OCI-LY7 (cell line): Measurements from ENCODE around the gene SUGP2. TPM values are rescaled to one million over a fixed set of nuclear protein-coding genes. Genes with fewer than 3 reads are reported as not detected.

Source experiments
- BruUV-seq: library from RNA; stranded (reverse); fragments of 400-500 nt; replicated peaks from 2 replicates; lab custom pipeline; 2021; lab: Mats Ljungman, UMichigan
- CTCF ChIA-PET: fragments of 300-600 bp; sonication (Branson Sonifier 250); formaldehyde crosslinking; loops from one replicate; lab custom pipeline; 2022; ENCODE audit warnings: antibody characterized with exemption; ENCODE audit not compliant: unreplicated experiment; lab: Charles Lee
- POLR2A ChIA-PET: fragments of 300-600 bp; sonication (Branson Sonifier 250); formaldehyde crosslinking; loops from one replicate; lab custom pipeline; 2022; ENCODE audit warnings: antibody characterized with exemption; lab: Charles Lee
- DNase-seq: peaks from one replicate; pipeline ENCODE4 v3.0.0-alpha.2; 2015; ENCODE audit warnings: low spot score
- H2AFZ ChIP-seq: fragments of 200-600 bp; sonication (generic), shearing (Covaris generic); 2 replicates; pipeline ENCODE4 v1.6.1; 2014; ENCODE audit warnings: mild to moderate bottlenecking, antibody characterized with exemption, low read length, moderate library complexity
- H3K27ac ChIP-seq: fragments of 200-600 bp; sonication (generic); 2 replicates; pipeline ENCODE4 v1.5.1; 2014; ENCODE audit warnings: mixed run types, low read depth, mild to moderate bottlenecking, moderate library complexity, low read length, inconsistent platforms; ENCODE audit not compliant: poor library complexity, severe bottlenecking
- H3K36me3 ChIP-seq: fragments of 200-600 bp; sonication (generic); 2 replicates; pipeline ENCODE4 v1.6.1; 2014; ENCODE audit warnings: mild to moderate bottlenecking, antibody characterized with exemption, low read length, moderate library complexity, mixed read lengths; ENCODE audit not compliant: insufficient read depth
- H3K4me1 ChIP-seq: fragments of 200-600 bp; sonication (generic); 2 replicates; pipeline ENCODE4 v1.5.1; 2014; ENCODE audit warnings: mild to moderate bottlenecking, low read length; ENCODE audit not compliant: insufficient read depth, poor library complexity, severe bottlenecking
- H3K4me2 ChIP-seq: fragments of 200-600 bp; sonication (generic); 2 replicates; pipeline ENCODE4 v1.6.1; 2014; ENCODE audit warnings: mild to moderate bottlenecking, low read length
- H3K4me3 ChIP-seq: fragments of 200-600 bp; sonication (generic); 2 replicates; pipeline ENCODE4 v1.5.1; 2014; ENCODE audit warnings: mild to moderate bottlenecking, low read depth, low read length; ENCODE audit not compliant: poor library complexity, severe bottlenecking
- H3K79me2 ChIP-seq: fragments of 200-600 bp; sonication (generic); 2 replicates; pipeline ENCODE4 v1.6.1; 2016; ENCODE audit warnings: low read depth, mild to moderate bottlenecking, low read length, moderate library complexity, mixed read lengths; ENCODE audit not compliant: insufficient read depth
- H3K9me2 ChIP-seq: fragments of 200-600 bp; sonication (generic); 2 replicates; pipeline ENCODE4 v1.6.1; 2016; ENCODE audit warnings: mild to moderate bottlenecking, low read length, mixed read lengths; ENCODE audit not compliant: insufficient read depth
- H3K9me3 ChIP-seq: fragments of 200-600 bp; sonication (generic); 2 replicates; pipeline ENCODE4 v1.6.1; 2014; ENCODE audit warnings: mild to moderate bottlenecking, mixed run types, low read length, mixed read lengths
- H4K20me1 ChIP-seq: fragments of 200-600 bp; sonication (generic); 2 replicates; pipeline ENCODE4 v1.6.1; 2014; ENCODE audit warnings: mild to moderate bottlenecking, antibody characterized with exemption, low read length, moderate library complexity, mixed read lengths; ENCODE audit not compliant: insufficient read depth
- CTCF ChIP-seq: fragments of 200-600 bp; sonication (generic); conservative IDR thresholded peaks from 2 replicates; pipeline ENCODE4 v1.5.1; 2014; ENCODE audit warnings: mild to moderate bottlenecking, antibody characterized with exemption, low read length, moderate library complexity, mixed read lengths
- EZH2phosphoT487 ChIP-seq: fragments of 200-600 bp; sonication (generic); IDR thresholded peaks from 2 replicates; pipeline ENCODE4 v1.6.1; 2018; ENCODE audit warnings: low read depth, borderline replicate concordance, mild to moderate bottlenecking, mixed run types, antibody characterized with exemption, low read length, moderate library complexity, mixed read lengths
- intact Hi-C: fragments of 100-400 bp; cut with micrococcal nuclease; formaldehyde crosslinking; loops from one replicate; pipeline ENCODE4 v1.10.0; 2022; ENCODE audit not compliant: unreplicated experiment
- total RNA-seq, 2 experiments: library from RNA; depleted of rRNA in 1 of 2; stranded (reverse); fragments of >200 nt in 1 of 2; shearing (Covaris generic) in 1 of 2; gene quantifications; 2 replicates each; pipeline ENCODE4 v1.2.3, GENCODE V29; 2014 to 2022

Gene SUGP2
- total RNA-seq, 2 experiments from 2014 or later, result 111 to 229 TPM

GRCh38 chr19:19079571-19079970 lies 46.3 kb upstream of the SUGP2 start:
- CTCF ChIA-PET, result no interaction called here
- Histone ChIP-seq H3K4me1 (no peaks in the 10 kb centered on the region), H3K9me2 (no peaks in the 10 kb centered on the region), H3K27ac (no peak overlapping the region), H2AFZ (no peak overlapping the region), H4K20me1 (no peaks in the 10 kb centered on the region), H3K4me3 (no peak overlapping the region), H3K36me3 (no peaks in the 10 kb centered on the region), H3K9me3 (no peaks in the 10 kb centered on the region), H3K4me2 (no peak overlapping the region), H3K79me2 (no peaks in the 10 kb centered on the region)
- TF ChIP-seq CTCF, result no peak
- TF ChIP-seq EZH2phosphoT487, result no peak
- intact Hi-C loops, result no loop called here
- no TSS peak for BruUV-seq
- no peak for DNase-seq
- POLR2A ChIA-PET, result no interaction called here

- TF ChIP-seq EZH2phosphoT487, result no peak
- TF ChIP-seq CTCF, result no peak
- ChIA-PET POLR2A (no interaction called here), CTCF (no interaction called here)
- Histone ChIP-seq H3K36me3 (no peaks in the 10 kb centered on the region), H2AFZ (no peak overlapping the region), H4K20me1 (no peaks in the 10 kb centered on the region), H3K79me2 (no peaks in the 10 kb centered on the region), H3K9me2 (no peaks in the 10 kb centered on the region), H3K4me3 (no peak overlapping the region), H3K4me1 (no peaks in the 10 kb centered on the region), H3K9me3 (no peaks in the 10 kb centered on the region), H3K4me2 (no peak overlapping the region), H3K27ac (no peak overlapping the region)
- no peak for DNase-seq
- intact Hi-C loops, result no loop called here
- no TSS peak for BruUV-seq
These were observed 45.5 kb upstream of the SUGP2 start for GRCh38 chr19:19078801-19079200.

DNA sequence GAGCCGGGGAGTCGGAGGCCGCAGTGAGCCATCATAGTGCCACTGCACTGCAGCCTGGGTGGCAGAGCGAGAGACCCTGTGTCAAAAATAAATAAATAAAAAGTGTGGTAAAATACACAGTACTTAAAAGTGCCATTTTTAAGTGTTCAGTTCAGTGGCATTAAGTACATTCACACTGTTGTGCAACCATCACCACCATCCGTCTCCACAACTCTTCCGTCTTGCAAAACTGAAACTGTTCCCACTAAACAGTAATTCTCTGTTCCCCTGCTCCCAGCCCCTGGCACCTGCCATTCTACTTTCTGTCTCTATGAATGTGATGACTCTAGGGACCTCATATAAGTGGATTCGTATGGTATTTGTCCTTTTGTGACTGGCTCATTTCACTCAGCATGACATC lies 43.8 kb upstream of the SUGP2 start:
- no peaks in the 10 kb centered on the region for H3K4me1 ChIP-seq
- intact Hi-C loops, result no loop called here
- ChIA-PET CTCF (no interaction called here), POLR2A (interaction anchor here (1.6 kb wide), 1 partner anchor 11 kb away, joined by 4 read pairs; no protein-coding TSS in a partner anchor)
- H4K20me1 ChIP-seq, result no peaks in the 10 kb centered on the region
- TF ChIP-seq EZH2phosphoT487, result no peak
- no peak overlapping the region for H3K27ac ChIP-seq
- H2AFZ ChIP-seq, result no peak overlapping the region
- H3K79me2 ChIP-seq, result no peaks in the 10 kb centered on the region
- BruUV-seq, result no TSS peak
- DNase-seq, result no peak
- H3K4me3 ChIP-seq, result no peak overlapping the region
- H3K9me3 ChIP-seq, result no peaks in the 10 kb centered on the region
- H3K9me2 ChIP-seq, result no peaks in the 10 kb centered on the region
- no peaks in the 10 kb centered on the region for H3K36me3 ChIP-seq
- H3K4me2 ChIP-seq, result no peak overlapping the region
